Fibroblast of villous mesenchyme (primary cell): ENCODE measurements around the gene THOP1. TPM values are rescaled to one million over a fixed set of nuclear protein-coding genes. Genes with fewer than 3 reads are reported as not detected.

Source experiments
- DNase-seq: peaks from one replicate; pipeline ENCODE4 v3.0.0-alpha.2; 2010; ENCODE audit warnings: low read depth
- H3K4me3 ChIP-seq: 2 replicates; pipeline ENCODE4 v1.5.1; 2011; ENCODE audit warnings: low read depth, mild to moderate bottlenecking, low read length
- total RNA-seq: library from RNA; depleted of rRNA; stranded (reverse); fragments of >200 nt; gene quantifications from 2 replicates; pipeline ENCODE4 v1.2.3, GENCODE V29; 2012
- TF ChIP-seq, protein P1 (sequence below): IDR thresholded peaks from 2 replicates; pipeline ENCODE4 v1.5.1; 2012; ENCODE audit warnings: low read depth, mild to moderate bottlenecking, low read length; ENCODE audit not compliant: insufficient read depth

The THOP1 gene
- total RNA-seq, 1 donor: 72.5 TPM

DNA sequence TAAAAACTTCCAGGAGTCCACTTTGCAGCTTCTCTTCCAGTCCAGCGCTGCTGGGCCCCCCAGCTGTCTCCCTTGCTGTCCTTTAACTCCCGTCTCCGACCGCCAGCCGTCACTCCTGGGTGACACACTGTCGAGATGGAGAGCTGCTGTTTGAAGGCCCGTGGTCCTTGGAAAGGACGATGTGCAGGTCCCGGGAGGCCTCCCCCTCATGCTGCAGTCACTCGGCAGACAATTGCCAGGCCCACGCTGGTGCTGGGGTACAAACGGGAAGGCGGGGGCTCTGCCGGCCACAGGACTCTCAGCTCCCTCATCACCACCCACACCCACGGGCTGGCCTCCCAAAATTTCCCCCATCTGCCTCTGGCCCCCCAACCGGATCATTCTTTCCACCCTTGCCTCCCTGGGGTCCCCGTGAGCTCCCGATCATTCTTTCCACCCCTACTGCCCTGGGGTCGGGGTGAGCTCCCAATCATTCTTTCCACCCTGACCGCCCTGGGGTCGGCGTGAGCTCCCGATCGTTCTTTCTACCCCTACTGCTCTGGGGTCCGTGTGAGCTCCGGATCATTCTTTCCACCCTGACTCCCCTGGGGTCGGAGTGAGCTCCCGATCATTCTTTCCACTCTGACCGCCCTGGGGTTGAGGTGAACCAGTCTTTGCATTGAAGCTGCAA, 18.3 kb downstream of the THOP1 start:
- no peak for DNase-seq
- TF ChIP-seq, protein P1, sequence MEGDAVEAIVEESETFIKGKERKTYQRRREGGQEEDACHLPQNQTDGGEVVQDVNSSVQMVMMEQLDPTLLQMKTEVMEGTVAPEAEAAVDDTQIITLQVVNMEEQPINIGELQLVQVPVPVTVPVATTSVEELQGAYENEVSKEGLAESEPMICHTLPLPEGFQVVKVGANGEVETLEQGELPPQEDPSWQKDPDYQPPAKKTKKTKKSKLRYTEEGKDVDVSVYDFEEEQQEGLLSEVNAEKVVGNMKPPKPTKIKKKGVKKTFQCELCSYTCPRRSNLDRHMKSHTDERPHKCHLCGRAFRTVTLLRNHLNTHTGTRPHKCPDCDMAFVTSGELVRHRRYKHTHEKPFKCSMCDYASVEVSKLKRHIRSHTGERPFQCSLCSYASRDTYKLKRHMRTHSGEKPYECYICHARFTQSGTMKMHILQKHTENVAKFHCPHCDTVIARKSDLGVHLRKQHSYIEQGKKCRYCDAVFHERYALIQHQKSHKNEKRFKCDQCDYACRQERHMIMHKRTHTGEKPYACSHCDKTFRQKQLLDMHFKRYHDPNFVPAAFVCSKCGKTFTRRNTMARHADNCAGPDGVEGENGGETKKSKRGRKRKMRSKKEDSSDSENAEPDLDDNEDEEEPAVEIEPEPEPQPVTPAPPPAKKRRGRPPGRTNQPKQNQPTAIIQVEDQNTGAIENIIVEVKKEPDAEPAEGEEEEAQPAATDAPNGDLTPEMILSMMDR: no peak
- no peak overlapping the region for H3K4me3 ChIP-seq

DNA sequence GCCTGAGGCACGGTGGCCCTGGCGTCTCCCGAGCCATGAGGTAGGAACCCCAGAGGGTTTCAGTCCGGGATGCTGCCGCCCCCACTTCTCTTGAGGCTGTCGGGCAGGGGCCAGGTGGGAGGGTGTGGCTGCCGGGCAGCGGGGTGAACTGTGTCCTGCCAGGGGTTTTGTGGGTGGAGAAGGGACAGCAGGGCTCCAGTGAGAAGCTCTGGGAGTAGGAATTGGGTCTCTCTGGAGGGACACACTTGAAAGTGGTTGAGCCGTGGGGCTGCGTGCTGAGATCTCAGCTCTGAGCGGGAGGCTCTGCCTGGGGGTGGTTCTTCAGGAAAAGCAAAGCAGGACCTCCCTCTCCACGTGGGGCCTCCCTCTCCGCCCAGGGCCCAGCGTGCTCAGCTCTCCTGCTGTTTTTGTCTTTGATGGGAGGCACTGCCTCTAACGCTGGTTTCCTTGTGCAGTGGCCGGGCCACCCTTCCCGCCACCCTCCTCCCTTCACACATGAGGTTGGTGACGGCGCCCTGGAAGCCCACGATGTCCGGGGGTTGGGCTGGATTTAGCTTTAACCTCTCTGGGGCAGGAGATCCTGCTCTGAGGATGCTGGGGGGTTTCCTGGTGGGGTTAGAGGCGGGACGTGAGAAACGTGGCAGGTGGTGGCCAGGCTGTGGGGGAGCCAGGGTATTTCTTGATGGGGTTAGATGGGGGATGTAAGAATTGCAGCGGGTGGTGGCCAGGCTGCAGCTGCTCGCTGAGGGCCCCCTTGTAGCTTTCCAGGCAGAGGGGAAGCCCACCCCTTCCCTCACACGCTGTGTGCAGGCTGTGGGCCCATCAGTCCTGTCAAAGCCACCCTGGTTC, 19.1 kb downstream of the THOP1 start:
- DNase-seq: no peak
- no peak overlapping the region for H3K4me3 ChIP-seq
- TF ChIP-seq, protein P1: no peak

DNA sequence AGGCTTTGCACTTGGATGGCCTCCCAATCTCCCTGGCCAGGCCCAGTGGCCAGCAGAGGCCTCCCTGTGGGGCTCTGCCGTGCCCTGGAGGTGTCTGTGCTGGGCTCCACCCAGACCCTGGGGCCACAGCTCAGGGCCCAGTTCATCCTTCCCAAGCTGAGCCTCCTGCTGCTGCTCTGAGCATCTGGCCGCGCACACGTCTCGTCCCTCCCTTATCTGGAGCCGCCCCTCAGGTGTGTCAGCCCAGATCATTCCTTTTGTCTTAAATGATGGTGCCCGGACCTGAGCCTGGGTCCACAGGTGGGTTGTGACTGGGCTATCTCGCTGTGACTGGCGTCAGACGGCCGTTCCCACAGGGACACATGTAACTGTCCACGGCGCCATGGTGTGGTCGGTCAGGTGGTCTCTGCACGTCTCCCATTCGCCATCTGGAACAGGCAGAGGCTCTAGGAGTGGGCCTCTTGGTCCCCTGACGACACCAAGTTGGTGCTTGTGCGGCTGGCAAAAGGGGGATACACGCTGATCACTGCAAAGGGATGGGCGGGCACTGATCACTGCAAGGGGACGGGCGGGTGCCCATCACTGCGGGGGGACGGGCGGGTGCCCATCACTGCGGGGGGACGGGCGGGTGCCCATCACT, 20.1 kb downstream of the THOP1 start:
- DNase-seq: no peak
- H3K4me3 ChIP-seq: no peak overlapping the region
- TF ChIP-seq, protein P1: no peak

DNA sequence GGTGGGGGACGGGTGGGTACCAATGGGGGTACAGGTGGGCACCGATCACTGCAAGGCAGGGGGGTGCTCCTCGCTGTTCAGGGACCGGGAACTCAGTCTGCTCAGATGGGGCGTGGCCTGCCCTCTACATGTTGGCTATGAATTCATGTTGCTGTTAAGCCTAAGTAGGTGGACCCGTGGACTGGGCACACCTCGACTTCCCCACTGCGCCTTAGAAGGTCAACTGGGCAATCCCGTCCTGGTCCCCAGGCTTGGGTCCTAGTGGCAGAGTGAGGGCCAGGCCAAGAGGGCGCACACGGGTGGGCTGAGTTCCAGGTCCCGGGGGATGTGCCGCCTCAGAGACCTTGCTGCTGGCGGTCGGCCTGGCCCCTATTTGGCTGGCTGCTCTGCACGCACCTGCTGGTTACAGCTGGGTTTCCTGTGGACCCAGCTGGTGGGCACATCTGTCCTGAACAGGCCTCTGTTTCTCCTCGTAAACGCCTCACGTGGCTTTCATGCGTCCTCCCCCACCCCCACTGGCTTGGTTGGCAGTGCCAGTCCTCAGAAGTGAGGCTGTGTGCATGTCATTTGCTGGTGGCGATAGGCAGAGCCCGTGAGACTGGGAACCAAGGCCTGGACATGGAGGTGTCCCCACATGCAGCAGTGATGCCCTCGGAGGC, 20.8 kb downstream of the THOP1 start:
- DNase-seq: no peak
- H3K4me3 ChIP-seq: no peak overlapping the region
- TF ChIP-seq, protein P1: no peak

DNA sequence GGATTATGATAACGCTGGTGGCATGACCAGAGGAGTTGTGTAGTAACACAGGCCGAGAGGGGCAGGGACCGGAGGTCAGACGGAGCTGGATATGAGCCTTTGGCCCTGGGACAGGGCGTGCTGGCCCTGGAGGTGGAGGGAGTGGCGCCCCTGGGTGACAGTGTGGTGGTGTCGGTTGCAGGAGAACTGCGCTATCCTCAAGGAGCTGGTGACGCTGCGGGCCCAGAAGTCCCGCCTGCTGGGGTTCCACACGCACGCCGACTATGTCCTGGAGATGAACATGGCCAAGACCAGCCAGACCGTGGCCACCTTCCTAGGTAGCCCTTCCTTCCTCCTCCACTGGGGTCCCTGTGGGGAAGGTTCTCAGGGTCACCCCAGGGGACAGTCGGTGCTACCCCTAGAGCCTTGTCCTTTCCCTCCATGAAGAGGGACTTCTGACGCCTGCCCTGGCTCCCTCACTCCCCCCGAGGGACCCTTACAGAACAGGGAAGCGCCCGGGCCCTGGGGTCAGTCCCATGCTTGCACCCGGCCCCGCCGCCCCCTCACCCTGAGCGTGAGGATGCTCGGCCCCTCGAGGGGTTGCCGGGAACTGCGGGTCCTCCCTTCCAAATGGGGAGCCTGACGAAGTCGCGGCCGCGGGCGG, 21.6 kb downstream of the THOP1 start:
- TF ChIP-seq, protein P1: no peak
- no peak for DNase-seq
- no peak overlapping the region for H3K4me3 ChIP-seq
